ENCODE measurements around the gene HADH.

The HADH gene

GRCh38 chr4:108060164-108060563 is 70.5 kb downstream of the HADH start:
- no peak for DNase-seq

GRCh38 chr4:108060686-108061321 is 71.1 kb downstream of the HADH start:
- no peak for DNase-seq

- DNase-seq, result no peak
Observed at GRCh38 chr4:108068442-108068841, 78.8 kb downstream of the HADH start.

GRCh38 chr4:108070775-108071174 is 81.1 kb downstream of the HADH start:
- no peak for DNase-seq

- DNase-seq, result peak; percentile 79
Observed at GRCh38 chr4:108072300-108072699, 82.6 kb downstream of the HADH start.

- no peak for DNase-seq
Observed at GRCh38 chr4:108078024-108078733, 88.5 kb downstream of the HADH start.

- peak; percentile 63 for DNase-seq
Observed at GRCh38 chr4:108080747-108081146, 91.1 kb downstream of the HADH start.

- DNase-seq, result no peak
Observed at GRCh38 chr4:108081256-108081655, 91.6 kb downstream of the HADH start.
